DOHH2 (cell line): ENCODE results near the gene CDH24.

Experiments
- EZH2phosphoT487 ChIP-seq: fragments of 200-600 bp; sonication (generic); IDR thresholded peaks from 2 replicates; pipeline ENCODE4 v1.6.1; 2017; ENCODE audit warnings: borderline replicate concordance, mild to moderate bottlenecking, antibody characterized with exemption, low read length, moderate library complexity, mixed read lengths
- TF ChIP-seq, protein P1 (sequence below): fragments of 200-600 bp; sonication (generic); IDR thresholded peaks from one replicate; pipeline ENCODE4 v1.5.1; 2014; ENCODE audit warnings: antibody characterized with exemption, mild to moderate bottlenecking, low read depth, low read length; ENCODE audit not compliant: poor library complexity, severe bottlenecking

DNA sequence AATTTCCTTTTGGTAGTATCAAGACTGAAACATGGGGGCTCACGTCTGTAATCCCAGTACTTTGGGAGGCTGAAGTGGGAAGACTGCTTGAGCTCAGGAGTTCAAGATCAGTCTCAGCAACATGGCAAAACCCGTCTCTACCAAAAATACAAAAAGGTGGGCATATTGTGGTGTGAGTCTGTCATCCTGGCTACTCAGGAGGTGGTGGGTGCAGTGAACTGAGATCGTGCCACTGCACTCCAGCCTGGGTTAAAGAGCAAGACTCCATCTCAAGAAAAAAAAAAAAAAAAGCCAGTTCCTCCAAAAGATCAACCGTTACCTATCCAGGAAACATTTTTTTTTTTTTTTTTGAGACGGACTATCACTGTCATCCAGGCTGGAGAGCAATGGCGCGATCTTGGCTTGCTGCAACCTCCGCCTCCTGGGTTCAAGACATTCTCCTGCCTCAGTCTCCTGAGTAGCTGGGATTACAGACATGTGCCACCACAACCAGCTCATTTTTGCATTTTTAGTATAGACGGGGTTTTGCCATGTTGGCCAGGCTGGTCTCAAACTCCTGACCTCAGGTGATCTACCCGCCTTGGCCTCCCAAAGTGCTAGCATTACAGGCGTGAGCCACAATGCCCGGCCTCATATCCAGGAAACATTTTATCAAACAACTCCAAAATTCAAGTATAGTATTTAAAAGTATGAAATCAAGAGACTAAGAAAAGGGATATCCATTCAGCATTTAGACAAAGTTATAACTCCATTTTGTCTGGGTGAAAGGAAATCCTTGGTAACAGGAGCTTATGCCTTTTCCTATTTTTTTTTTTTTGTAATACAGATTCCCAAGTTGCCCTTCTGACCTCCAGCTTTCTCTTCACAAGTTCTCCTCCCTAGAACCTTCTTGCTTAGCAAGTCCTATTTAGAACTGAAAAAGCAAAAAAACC lies 34.2 kb upstream of the CDH24 start:
- TF ChIP-seq, protein P1, sequence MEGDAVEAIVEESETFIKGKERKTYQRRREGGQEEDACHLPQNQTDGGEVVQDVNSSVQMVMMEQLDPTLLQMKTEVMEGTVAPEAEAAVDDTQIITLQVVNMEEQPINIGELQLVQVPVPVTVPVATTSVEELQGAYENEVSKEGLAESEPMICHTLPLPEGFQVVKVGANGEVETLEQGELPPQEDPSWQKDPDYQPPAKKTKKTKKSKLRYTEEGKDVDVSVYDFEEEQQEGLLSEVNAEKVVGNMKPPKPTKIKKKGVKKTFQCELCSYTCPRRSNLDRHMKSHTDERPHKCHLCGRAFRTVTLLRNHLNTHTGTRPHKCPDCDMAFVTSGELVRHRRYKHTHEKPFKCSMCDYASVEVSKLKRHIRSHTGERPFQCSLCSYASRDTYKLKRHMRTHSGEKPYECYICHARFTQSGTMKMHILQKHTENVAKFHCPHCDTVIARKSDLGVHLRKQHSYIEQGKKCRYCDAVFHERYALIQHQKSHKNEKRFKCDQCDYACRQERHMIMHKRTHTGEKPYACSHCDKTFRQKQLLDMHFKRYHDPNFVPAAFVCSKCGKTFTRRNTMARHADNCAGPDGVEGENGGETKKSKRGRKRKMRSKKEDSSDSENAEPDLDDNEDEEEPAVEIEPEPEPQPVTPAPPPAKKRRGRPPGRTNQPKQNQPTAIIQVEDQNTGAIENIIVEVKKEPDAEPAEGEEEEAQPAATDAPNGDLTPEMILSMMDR = no peak
- no peak for TF ChIP-seq EZH2phosphoT487
